ENCODE data around the gene LSM14B.

LSM14B gene

GRCh38 chr20:62159052-62159451 is 36.8 kb downstream of the LSM14B start:
- DNase-seq (no peak), ATAC-seq (ENCODE audit: insufficient read depth, low read depth) (no peak)
- H3K4me3 ChIP-seq (ENCODE audit: low read depth in 1 of 2, low read length in 2 of 2) = no peak overlapping the region
- no peaks in the 10 kb centered on the region for H3K9me3 ChIP-seq (ENCODE audit: insufficient read depth, low read length, severe bottlenecking)
- H3K36me3 ChIP-seq (ENCODE audit: insufficient read depth, low read length) = peaks cover 85% of the 10 kb centered on the region
- H3K9ac ChIP-seq (ENCODE audit: low read depth, low read length) = no peak overlapping the region
- peaks cover 72% of the 10 kb centered on the region for H4K20me1 ChIP-seq (ENCODE audit: insufficient read depth, low read length)
- no peaks in the 10 kb centered on the region for H3K27me3 ChIP-seq (ENCODE audit: insufficient read depth, low read length, poor library complexity)
- H3K27ac ChIP-seq (ENCODE audit: low read length) = no peak overlapping the region
- H3K4me2 ChIP-seq (ENCODE audit: insufficient read depth, low read length) = no peak overlapping the region
- no peak overlapping the region for H2AFZ ChIP-seq (ENCODE audit: low read depth, low read length)
- no peak for TF ChIP-seq EZH2 (IDR thresholded peaks at IDR 0.05; ENCODE audit: borderline replicate concordance, low read depth, low read length, severe bottlenecking)
- TF ChIP-seq, protein P1, sequence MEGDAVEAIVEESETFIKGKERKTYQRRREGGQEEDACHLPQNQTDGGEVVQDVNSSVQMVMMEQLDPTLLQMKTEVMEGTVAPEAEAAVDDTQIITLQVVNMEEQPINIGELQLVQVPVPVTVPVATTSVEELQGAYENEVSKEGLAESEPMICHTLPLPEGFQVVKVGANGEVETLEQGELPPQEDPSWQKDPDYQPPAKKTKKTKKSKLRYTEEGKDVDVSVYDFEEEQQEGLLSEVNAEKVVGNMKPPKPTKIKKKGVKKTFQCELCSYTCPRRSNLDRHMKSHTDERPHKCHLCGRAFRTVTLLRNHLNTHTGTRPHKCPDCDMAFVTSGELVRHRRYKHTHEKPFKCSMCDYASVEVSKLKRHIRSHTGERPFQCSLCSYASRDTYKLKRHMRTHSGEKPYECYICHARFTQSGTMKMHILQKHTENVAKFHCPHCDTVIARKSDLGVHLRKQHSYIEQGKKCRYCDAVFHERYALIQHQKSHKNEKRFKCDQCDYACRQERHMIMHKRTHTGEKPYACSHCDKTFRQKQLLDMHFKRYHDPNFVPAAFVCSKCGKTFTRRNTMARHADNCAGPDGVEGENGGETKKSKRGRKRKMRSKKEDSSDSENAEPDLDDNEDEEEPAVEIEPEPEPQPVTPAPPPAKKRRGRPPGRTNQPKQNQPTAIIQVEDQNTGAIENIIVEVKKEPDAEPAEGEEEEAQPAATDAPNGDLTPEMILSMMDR (IDR thresholded peaks at IDR 0.05; ENCODE audit: borderline replicate concordance, extremely low read depth, low read length, poor library complexity, severe bottlenecking) = no peak
- no peaks in the 10 kb centered on the region for H3K4me1 ChIP-seq (ENCODE audit: insufficient read depth, low read length)
- peaks cover 58% of the 10 kb centered on the region for H3K79me2 ChIP-seq (ENCODE audit: insufficient read depth, low read length)

DNA sequence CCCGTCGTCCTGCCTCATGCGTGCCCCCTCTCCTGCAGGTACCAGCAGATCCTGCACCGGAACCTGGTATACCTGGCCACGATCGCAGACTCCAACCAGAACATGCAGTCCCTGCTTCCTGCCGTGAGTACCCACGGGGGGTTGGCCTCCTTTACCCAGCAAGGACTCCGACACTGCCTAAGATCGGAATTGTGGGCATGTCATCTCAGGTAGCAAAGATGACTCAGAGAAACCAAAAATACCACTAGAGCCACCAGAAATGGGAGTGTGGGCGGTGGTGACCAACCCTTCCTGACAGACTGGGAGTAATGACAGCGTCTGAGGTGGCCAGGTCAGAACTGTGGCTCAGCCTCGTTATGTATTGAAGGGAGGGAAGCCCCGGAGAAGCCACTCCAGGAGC is 37.6 kb downstream of the LSM14B start:
- H3K4me3 ChIP-seq (ENCODE audit: low read depth in 1 of 2, low read length in 2 of 2) = no peak overlapping the region
- H3K9ac ChIP-seq (ENCODE audit: low read depth, low read length) = no peak overlapping the region
- DNase-seq (no peak), ATAC-seq (ENCODE audit: insufficient read depth, low read depth) (no peak)
- H3K4me1 ChIP-seq (ENCODE audit: insufficient read depth, low read length) = no peaks in the 10 kb centered on the region
- no peak overlapping the region for H3K27ac ChIP-seq (ENCODE audit: low read length)
- H3K27me3 ChIP-seq (ENCODE audit: insufficient read depth, low read length, poor library complexity) = no peaks in the 10 kb centered on the region
- peaks cover 50% of the 10 kb centered on the region for H3K79me2 ChIP-seq (ENCODE audit: insufficient read depth, low read length)
- peaks cover 85% of the 10 kb centered on the region for H3K36me3 ChIP-seq (ENCODE audit: insufficient read depth, low read length)
- TF ChIP-seq, protein P1 (IDR thresholded peaks at IDR 0.05; ENCODE audit: borderline replicate concordance, extremely low read depth, low read length, poor library complexity, severe bottlenecking) = no peak
- no peak for TF ChIP-seq EZH2 (IDR thresholded peaks at IDR 0.05; ENCODE audit: borderline replicate concordance, low read depth, low read length, severe bottlenecking)
- H3K9me3 ChIP-seq (ENCODE audit: insufficient read depth, low read length, severe bottlenecking) = no peaks in the 10 kb centered on the region
- H4K20me1 ChIP-seq (ENCODE audit: insufficient read depth, low read length) = peaks cover 65% of the 10 kb centered on the region
- H2AFZ ChIP-seq (ENCODE audit: low read depth, low read length) = no peak overlapping the region
- no peak overlapping the region for H3K4me2 ChIP-seq (ENCODE audit: insufficient read depth, low read length)

- no peak for ATAC-seq (ENCODE audit: insufficient read depth, low read depth)
- no peak overlapping the region for H3K27ac ChIP-seq (ENCODE audit: low read length)
- H3K79me2 ChIP-seq (ENCODE audit: insufficient read depth, low read length) = peaks cover 46% of the 10 kb centered on the region
- no peak for DNase-seq
- H4K20me1 ChIP-seq (ENCODE audit: insufficient read depth, low read length) = peaks cover 65% of the 10 kb centered on the region
- H3K27me3 ChIP-seq (ENCODE audit: insufficient read depth, low read length, poor library complexity) = no peaks in the 10 kb centered on the region
- no peaks in the 10 kb centered on the region for H3K4me1 ChIP-seq (ENCODE audit: insufficient read depth, low read length)
- TF ChIP-seq EZH2 (IDR thresholded peaks at IDR 0.05; ENCODE audit: borderline replicate concordance, low read depth, low read length, severe bottlenecking) = no peak
- TF ChIP-seq, protein P1 (IDR thresholded peaks at IDR 0.05; ENCODE audit: borderline replicate concordance, extremely low read depth, low read length, poor library complexity, severe bottlenecking) = no peak
- H3K4me3 ChIP-seq (ENCODE audit: low read depth in 1 of 2, low read length in 2 of 2) = no peak overlapping the region
- H2AFZ ChIP-seq (ENCODE audit: low read depth, low read length) = no peak overlapping the region
- no peak overlapping the region for H3K4me2 ChIP-seq (ENCODE audit: insufficient read depth, low read length)
- no peak overlapping the region for H3K9ac ChIP-seq (ENCODE audit: low read depth, low read length)
- H3K36me3 ChIP-seq (ENCODE audit: insufficient read depth, low read length) = peaks cover 88% of the 10 kb centered on the region
- no peaks in the 10 kb centered on the region for H3K9me3 ChIP-seq (ENCODE audit: insufficient read depth, low read length, severe bottlenecking)
Measured at GRCh38 chr20:62160253-62160652, 38.0 kb downstream of the LSM14B start.

GRCh38 chr20:62160876-62161275 is 38.6 kb downstream of the LSM14B start:
- Histone ChIP-seq H3K79me2 (ENCODE audit: insufficient read depth, low read length) (peaks cover 39% of the 10 kb centered on the region), H3K4me3 (ENCODE audit: low read depth in 1 of 2, low read length in 2 of 2) (no peak overlapping the region), H3K9ac (ENCODE audit: low read depth, low read length) (no peak overlapping the region), H3K4me2 (ENCODE audit: insufficient read depth, low read length) (no peak overlapping the region), H3K36me3 (ENCODE audit: insufficient read depth, low read length) (peaks cover 89% of the 10 kb centered on the region), H3K27ac (ENCODE audit: low read length) (no peak overlapping the region), H2AFZ (ENCODE audit: low read depth, low read length) (no peak overlapping the region), H3K4me1 (ENCODE audit: insufficient read depth, low read length) (no peaks in the 10 kb centered on the region), H4K20me1 (ENCODE audit: insufficient read depth, low read length) (peaks cover 59% of the 10 kb centered on the region), H3K27me3 (ENCODE audit: insufficient read depth, low read length, poor library complexity) (no peaks in the 10 kb centered on the region), H3K9me3 (ENCODE audit: insufficient read depth, low read length, severe bottlenecking) (no peaks in the 10 kb centered on the region)
- ATAC-seq (ENCODE audit: insufficient read depth, low read depth) = no peak
- TF ChIP-seq EZH2 (IDR thresholded peaks at IDR 0.05; ENCODE audit: borderline replicate concordance, low read depth, low read length, severe bottlenecking) = no peak
- TF ChIP-seq, protein P1 (IDR thresholded peaks at IDR 0.05; ENCODE audit: borderline replicate concordance, extremely low read depth, low read length, poor library complexity, severe bottlenecking) = no peak
- DNase-seq = no peak
